GM18517 (cell line): Measurements from ENCODE around the gene APOBEC3F.

Source experiments
- ATAC-seq: cut with Tn5 transposase; IDR thresholded peaks from one replicate; pipeline ENCODE4 v1.9.1; 2021; ENCODE audit warnings: mild to moderate bottlenecking, moderate library complexity; ENCODE audit not compliant: unreplicated experiment

Gene APOBEC3F

GRCh38 chr22:39090426-39091064 lies 49.9 kb downstream of the APOBEC3F start:
- no peak for ATAC-seq

GRCh38 chr22:39091126-39092081 lies 50.7 kb downstream of the APOBEC3F start:
- ATAC-seq: no peak

- ATAC-seq: no peak
These were observed 51.6 kb downstream of the APOBEC3F start for GRCh38 chr22:39092111-39092862.

- ATAC-seq: no peak
These were observed 54.2 kb downstream of the APOBEC3F start for GRCh38 chr22:39094717-39095389.

GRCh38 chr22:39095971-39096370 lies 55.3 kb downstream of the APOBEC3F start:
- ATAC-seq: no peak

GRCh38 chr22:39097098-39098020 lies 56.7 kb downstream of the APOBEC3F start, which contains the start of gene APOBEC3H:
APOBEC3H (plus strand) TSS chr22:39097244; CDS start chr22:39100279, 3,035 bp downstream.
- no peak for ATAC-seq

GRCh38 chr22:39098026-39098425 lies 57.4 kb downstream of the APOBEC3F start:
- ATAC-seq: peak; percentile 46

- ATAC-seq: no peak
These were observed 57.9 kb downstream of the APOBEC3F start for GRCh38 chr22:39098576-39098975.

GRCh38 chr22:39101226-39101625 lies 60.6 kb downstream of the APOBEC3F start:
- no peak for ATAC-seq

- ATAC-seq: no peak
These were observed 62.8 kb downstream of the APOBEC3F start for GRCh38 chr22:39103431-39103830.
